ENCODE measurements around the gene MMP15.

MMP15 gene

GRCh38 chr16:58035356-58036170 lies 10.0 kb downstream of the MMP15 start:
- DNase-seq (ENCODE audit: low read depth in 2 of 2) = no peak

GRCh38 chr16:58036943-58037342 lies 11.4 kb downstream of the MMP15 start:
- DNase-seq (ENCODE audit: low read depth in 2 of 2) = no peak

- no peak for DNase-seq (ENCODE audit: low read depth in 2 of 2)
These were observed 12.0 kb downstream of the MMP15 start for GRCh38 chr16:58037365-58038057.

GRCh38 chr16:58038219-58038641 lies 12.7 kb downstream of the MMP15 start:
- no peak for DNase-seq (ENCODE audit: low read depth in 2 of 2)

- DNase-seq (ENCODE audit: low read depth in 2 of 2) = no peak
These were observed 14.4 kb downstream of the MMP15 start for GRCh38 chr16:58039829-58040495.

- DNase-seq (ENCODE audit: low read depth in 2 of 2) = no peak
These were observed 14.9 kb downstream of the MMP15 start for GRCh38 chr16:58040496-58040846.

- DNase-seq (ENCODE audit: low read depth in 2 of 2) = no peak
These were observed 15.5 kb downstream of the MMP15 start for GRCh38 chr16:58040945-58041627.

- no peak for DNase-seq (ENCODE audit: low read depth in 2 of 2)
These were observed 16.0 kb downstream of the MMP15 start for GRCh38 chr16:58041628-58041955.

GRCh38 chr16:58042001-58042885 lies 16.7 kb downstream of the MMP15 start:
- no peak for DNase-seq (ENCODE audit: low read depth in 2 of 2)

- no peak for DNase-seq (ENCODE audit: low read depth in 2 of 2)
These were observed 17.4 kb downstream of the MMP15 start for GRCh38 chr16:58042886-58043515.

- no peak for DNase-seq (ENCODE audit: low read depth in 2 of 2)
These were observed 18.1 kb downstream of the MMP15 start for GRCh38 chr16:58043571-58044155.

GRCh38 chr16:58044266-58045019 lies 18.9 kb downstream of the MMP15 start:
- no peak for DNase-seq (ENCODE audit: low read depth in 2 of 2)

GRCh38 chr16:58045096-58045495 lies 19.5 kb downstream of the MMP15 start:
- DNase-seq (ENCODE audit: low read depth in 2 of 2) = no peak

- DNase-seq (ENCODE audit: low read depth in 2 of 2) = no peak
These were observed 20.7 kb downstream of the MMP15 start for GRCh38 chr16:58046054-58046881.

- DNase-seq (ENCODE audit: low read depth in 2 of 2) = no peak
These were observed 21.4 kb downstream of the MMP15 start for GRCh38 chr16:58046936-58047335.

GRCh38 chr16:58047557-58048348 lies 22.2 kb downstream of the MMP15 start:
- no peak for DNase-seq (ENCODE audit: low read depth in 2 of 2)

- no peak for DNase-seq (ENCODE audit: low read depth in 2 of 2)
These were observed 23.1 kb downstream of the MMP15 start for GRCh38 chr16:58048494-58049231.

Data from stimulated activated CD8-positive, alpha-beta memory T cell treated with anti-CD3 and anti-CD28 coated beads, Interleukin-7, amount 100 ng/mL, for 1 hour (primary cell).